Loucy (cell line): Measurements from ENCODE around the gene GPATCH4.

Experiments used
- H2AFZ ChIP-seq: fragments of 200-600 bp; sonication (generic); 2 replicates; pipeline ENCODE4 v1.6.0; 2016; ENCODE audit warnings: antibody characterized with exemption, mild to moderate bottlenecking, low read length, moderate library complexity
- H3F3A ChIP-seq: fragments of 200-600 bp; 2 replicates; pipeline ENCODE4 v1.6.0; 2016; ENCODE audit warnings: antibody characterized with exemption, low read depth, mild to moderate bottlenecking
- H3K27me3 ChIP-seq: fragments of 200-600 bp; sonication (generic); 2 replicates; pipeline ENCODE4 v1.6.1; 2014; ENCODE audit warnings: low read length, mild to moderate bottlenecking; ENCODE audit not compliant: insufficient read depth, poor library complexity, severe bottlenecking
- H3K36me3 ChIP-seq: fragments of 200-600 bp; sonication (generic); 2 replicates; pipeline ENCODE4 v1.6.1; 2016; ENCODE audit warnings: low read length; ENCODE audit not compliant: insufficient read depth
- H3K4me1 ChIP-seq: fragments of 200-600 bp; sonication (generic); 2 replicates; pipeline ENCODE4 v1.5.1; 2014; ENCODE audit warnings: low read length, mild to moderate bottlenecking; ENCODE audit not compliant: insufficient read depth, poor library complexity, severe bottlenecking
- H3K4me2 ChIP-seq: fragments of 200-600 bp; sonication (generic); 2 replicates; pipeline ENCODE4 v1.6.0; 2014; ENCODE audit warnings: antibody characterized with exemption, low read length, low read depth, mild to moderate bottlenecking; ENCODE audit not compliant: poor library complexity, severe bottlenecking
- H3K4me3 ChIP-seq: fragments of 200-600 bp; sonication (generic); 2 replicates; pipeline ENCODE4 v1.5.1; 2014; ENCODE audit warnings: low read length, mild to moderate bottlenecking, mixed read lengths; ENCODE audit not compliant: poor library complexity, severe bottlenecking
- H3K79me2 ChIP-seq: fragments of 200-600 bp; sonication (generic); 2 replicates; pipeline ENCODE4 v1.6.1; 2014; ENCODE audit warnings: low read length; ENCODE audit not compliant: insufficient read depth
- H3K9ac ChIP-seq: fragments of 200-600 bp; sonication (generic); 2 replicates; pipeline ENCODE4 v1.6.0; 2014; ENCODE audit warnings: mild to moderate bottlenecking, low read depth, low read length, moderate library complexity; ENCODE audit not compliant: poor library complexity, severe bottlenecking
- H3K9me2 ChIP-seq: fragments of 200-600 bp; sonication (generic); replicated peaks from 2 replicates; pipeline ENCODE4 v1.6.1; 2016; ENCODE audit warnings: low read depth, low read length, mixed read lengths
- H3K9me3 ChIP-seq: fragments of 200-600 bp; sonication (generic); 2 replicates; pipeline ENCODE4 v1.6.1; 2014; ENCODE audit warnings: mild to moderate bottlenecking, antibody characterized with exemption, low read length, low read depth; ENCODE audit not compliant: insufficient read depth
- H4K20me1 ChIP-seq: fragments of 200-600 bp; sonication (generic); 2 replicates; pipeline ENCODE4 v1.6.0; 2014; ENCODE audit warnings: antibody characterized with exemption, low read length, mild to moderate bottlenecking; ENCODE audit not compliant: insufficient read depth, poor library complexity, severe bottlenecking
- EZH2phosphoT487 ChIP-seq: fragments of 200-600 bp; IDR thresholded peaks from 2 replicates; pipeline ENCODE4 v1.6.1; 2018; ENCODE audit warnings: antibody characterized with exemption, mild to moderate bottlenecking, moderate library complexity, borderline replicate concordance
- TF ChIP-seq, protein P1 (sequence below): fragments of 200-600 bp; sonication (generic); conservative IDR thresholded peaks from 2 replicates; pipeline ENCODE4 v1.5.1; 2014; ENCODE audit warnings: mild to moderate bottlenecking, antibody characterized with exemption, low read length

Gene GPATCH4

DNA sequence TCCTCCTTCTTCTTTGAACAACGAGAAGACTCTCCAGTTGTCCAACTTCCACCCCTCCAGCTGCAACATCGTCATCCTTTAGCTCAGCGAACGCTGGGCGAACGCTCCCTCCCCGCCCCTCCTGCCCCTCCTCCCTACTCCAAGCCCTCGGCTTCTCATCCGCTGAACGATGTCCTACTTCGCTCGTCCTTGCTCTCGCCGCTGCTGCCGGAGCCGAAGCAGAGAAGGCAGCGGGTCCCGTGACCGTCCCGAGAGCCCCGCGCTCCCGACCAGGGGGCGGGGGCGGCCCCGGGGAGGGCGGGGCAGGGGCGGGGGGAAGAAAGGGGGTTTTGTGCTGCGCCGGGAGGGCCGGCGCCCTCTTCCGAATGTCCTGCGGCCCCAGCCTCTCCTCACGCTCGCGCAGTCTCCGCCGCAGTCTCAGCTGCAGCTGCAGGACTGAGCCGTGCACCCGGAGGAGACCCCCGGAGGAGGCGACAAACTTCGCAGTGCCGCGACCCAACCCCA lies 40.5 kb upstream of the GPATCH4 start, which contains the start of gene BCAN:
Gene BCAN (plus strand): TSS at position 357 of the 504 bp plus-strand sequence. CDS start 3,938 bp downstream, outside the sequence.
- no peak within 1 kb of the TSS for H3K4me3 ChIP-seq
- H3K4me2 ChIP-seq = no peak within 1 kb of the TSS
- H3F3A ChIP-seq = no peaks in the 10 kb centered on the region

DNA sequence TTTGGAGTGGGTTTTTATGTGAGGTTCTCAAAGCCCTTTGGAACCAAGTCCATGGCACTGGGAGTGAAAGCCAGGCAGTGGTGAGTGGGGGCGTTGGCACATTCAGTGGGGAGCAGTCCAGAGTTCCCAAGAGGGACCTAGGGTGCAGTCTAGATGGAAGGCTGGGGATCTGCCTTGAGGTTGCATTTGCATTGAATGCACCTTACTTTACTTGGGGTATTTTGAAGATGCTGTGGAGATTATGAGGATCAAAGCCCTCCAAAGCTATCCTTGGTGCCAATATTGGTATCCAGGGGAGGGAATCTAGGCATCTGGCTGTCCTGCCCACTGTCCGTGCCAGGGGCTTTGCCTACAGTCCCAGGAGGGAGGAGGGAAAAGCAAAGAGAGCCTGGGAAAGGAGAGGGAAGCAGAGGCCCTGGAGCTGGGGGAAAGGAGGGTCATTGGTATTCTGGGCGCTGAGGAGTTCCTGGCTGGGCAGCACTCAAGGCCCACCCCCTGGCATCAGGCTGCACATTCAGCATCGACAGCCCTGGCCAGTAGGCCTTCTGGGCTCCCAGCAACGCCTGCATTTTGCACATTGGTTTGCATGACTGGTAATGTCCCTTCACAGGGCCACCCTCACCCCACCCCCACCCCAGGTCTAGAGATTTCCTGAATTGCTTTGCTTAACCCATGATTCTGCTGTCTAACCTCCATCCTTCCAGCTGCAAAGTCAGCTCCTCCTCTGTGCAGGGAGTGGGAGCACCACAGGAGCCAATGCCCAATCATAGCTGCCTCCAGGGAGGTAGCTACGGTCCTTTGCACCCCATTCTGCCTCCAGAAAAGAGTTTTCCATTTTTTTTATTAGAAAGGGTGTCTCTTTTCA lies 39.8 kb upstream of the GPATCH4 start:
- Histone ChIP-seq H3F3A (no peaks in the 10 kb centered on the region), H4K20me1 (no peaks in the 10 kb centered on the region), H3K36me3 (no peaks in the 10 kb centered on the region), H3K4me1 (peaks cover 18% of the 10 kb centered on the region), H2AFZ (no peak overlapping the region), H3K27me3 (no peaks in the 10 kb centered on the region), H3K9me3 (no peaks in the 10 kb centered on the region), H3K79me2 (no peaks in the 10 kb centered on the region), H3K9me2 (no peaks in the 10 kb centered on the region), H3K9ac (no peak overlapping the region), H3K4me2 (no peak overlapping the region), H3K4me3 (no peak overlapping the region)
- no peak for TF ChIP-seq EZH2phosphoT487
- TF ChIP-seq, protein P1, sequence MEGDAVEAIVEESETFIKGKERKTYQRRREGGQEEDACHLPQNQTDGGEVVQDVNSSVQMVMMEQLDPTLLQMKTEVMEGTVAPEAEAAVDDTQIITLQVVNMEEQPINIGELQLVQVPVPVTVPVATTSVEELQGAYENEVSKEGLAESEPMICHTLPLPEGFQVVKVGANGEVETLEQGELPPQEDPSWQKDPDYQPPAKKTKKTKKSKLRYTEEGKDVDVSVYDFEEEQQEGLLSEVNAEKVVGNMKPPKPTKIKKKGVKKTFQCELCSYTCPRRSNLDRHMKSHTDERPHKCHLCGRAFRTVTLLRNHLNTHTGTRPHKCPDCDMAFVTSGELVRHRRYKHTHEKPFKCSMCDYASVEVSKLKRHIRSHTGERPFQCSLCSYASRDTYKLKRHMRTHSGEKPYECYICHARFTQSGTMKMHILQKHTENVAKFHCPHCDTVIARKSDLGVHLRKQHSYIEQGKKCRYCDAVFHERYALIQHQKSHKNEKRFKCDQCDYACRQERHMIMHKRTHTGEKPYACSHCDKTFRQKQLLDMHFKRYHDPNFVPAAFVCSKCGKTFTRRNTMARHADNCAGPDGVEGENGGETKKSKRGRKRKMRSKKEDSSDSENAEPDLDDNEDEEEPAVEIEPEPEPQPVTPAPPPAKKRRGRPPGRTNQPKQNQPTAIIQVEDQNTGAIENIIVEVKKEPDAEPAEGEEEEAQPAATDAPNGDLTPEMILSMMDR = no peak

More for the DNA sequence above, 40.5 kb upstream of the GPATCH4 start, which contains the start of gene BCAN:
- H2AFZ ChIP-seq = no peak within 1 kb of the TSS
- peaks cover 18% of the 10 kb centered on the region for H3K4me1 ChIP-seq
- H4K20me1 ChIP-seq = no peaks in the 10 kb centered on the region
- H3K9ac ChIP-seq = no peak within 1 kb of the TSS
- no peaks in the 10 kb centered on the region for H3K27me3 ChIP-seq
- no peaks in the 10 kb centered on the region for H3K79me2 ChIP-seq
- no peaks in the 10 kb centered on the region for H3K9me2 ChIP-seq
- no peak for TF ChIP-seq EZH2phosphoT487
- TF ChIP-seq, protein P1 = no peak
- H3K36me3 ChIP-seq = no peaks in the 10 kb centered on the region
- no peaks in the 10 kb centered on the region for H3K9me3 ChIP-seq

DNA sequence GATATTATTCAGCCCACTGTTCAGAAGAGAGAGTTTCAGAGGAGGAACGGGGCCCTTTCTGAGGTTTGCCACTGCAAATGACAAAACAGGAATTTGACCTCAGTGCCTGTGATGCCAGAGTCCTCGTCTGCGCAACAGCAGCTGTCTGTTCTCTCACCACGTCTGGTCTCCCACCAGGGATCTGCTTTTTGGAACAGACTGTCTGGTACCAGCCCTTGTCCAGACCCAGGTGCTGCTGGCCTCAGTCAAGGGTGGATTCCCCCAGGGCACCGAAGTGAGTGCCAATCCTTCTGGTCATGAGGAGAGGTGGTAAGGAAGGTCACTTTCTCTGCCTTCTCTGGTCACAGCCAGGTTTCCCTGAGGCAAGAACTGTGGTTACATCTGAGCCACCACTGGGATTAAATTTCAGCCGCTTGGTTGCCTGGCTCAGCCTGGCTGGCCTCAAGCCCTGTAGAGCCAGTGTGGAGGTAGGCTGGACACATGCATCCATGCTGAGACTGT lies 38.4 kb upstream of the GPATCH4 start:
- Histone ChIP-seq H3K4me1 (peaks cover 20% of the 10 kb centered on the region), H3K79me2 (no peaks in the 10 kb centered on the region), H3K4me2 (no peak overlapping the region), H3K4me3 (no peak overlapping the region), H3K9me2 (no peaks in the 10 kb centered on the region), H3K9me3 (no peaks in the 10 kb centered on the region), H3K9ac (no peak overlapping the region), H4K20me1 (no peaks in the 10 kb centered on the region), H3F3A (no peaks in the 10 kb centered on the region), H3K36me3 (no peaks in the 10 kb centered on the region), H3K27me3 (no peaks in the 10 kb centered on the region), H2AFZ (no peak overlapping the region)
- no peak for TF ChIP-seq EZH2phosphoT487
- TF ChIP-seq, protein P1 = no peak
